ENCODE data around the gene SNRPD2.

GRCh38 chr19:45659096-45659729, 32.5 kb downstream of the SNRPD2 start:
- no peak for TF ChIP-seq CTCF (IDR thresholded peaks at IDR 0.05)
- TF ChIP-seq EP300 (IDR thresholded peaks at IDR 0.05) = no peak

Data from ovary (tissue), 3 donors.